H1 (cell line): ENCODE measurements around the gene PPP1R12B. TPM values are rescaled to one million over a fixed set of nuclear protein-coding genes. Genes with fewer than 3 reads are reported as not detected.

Source experiments
- CTCF ChIA-PET: fragments of 300-600 bp; sonication (Branson Sonifier 250); formaldehyde crosslinking; loops from one replicate; lab custom pipeline; 2021; ENCODE audit not compliant: partially characterized antibody; lab: Charles Lee
- POLR2A ChIA-PET: fragments of 300-600 bp; sonication (Branson Sonifier 250); formaldehyde crosslinking; loops from one replicate; lab custom pipeline; 2021; ENCODE audit warnings: inconsistent platforms; ENCODE audit not compliant: partially characterized antibody; lab: Charles Lee
- DNase-seq, 2 experiments: peaks; one replicate each; pipeline versions ENCODE4 v3.0.0 to v3.0.0-alpha.2; 2010 to 2022; ENCODE audit warnings: low spot score in 2 of 2, low read depth in 1 of 2, mixed read lengths in 1 of 2
- FAIRE-seq: peaks from 2 replicates; lab custom pipeline; 2011; peaks lifted over from hg19 to GRCh38; lab: Jason Lieb, UNC
- H2AFZ ChIP-seq: 2 replicates; pipeline ENCODE4 v1.8.1; 2012; ENCODE audit warnings: low read length, inconsistent platforms
- H2AK5ac ChIP-seq: 2 replicates; pipeline ENCODE4 v1.6.1; 2013; ENCODE audit warnings: low read depth, low read length
- H2BK120ac ChIP-seq: replicated peaks from 2 replicates; pipeline ENCODE3; 2013; ENCODE audit warnings: low read depth, low read length, inconsistent platforms
- H2BK12ac ChIP-seq: 2 replicates; pipeline ENCODE4 v1.6.1; 2013; ENCODE audit warnings: low read depth, low read length
- H2BK15ac ChIP-seq: 2 replicates; pipeline ENCODE4 v1.6.1; 2013; ENCODE audit warnings: low read length
- H2BK20ac ChIP-seq: 2 replicates; pipeline ENCODE4 v1.6.1; 2013; ENCODE audit warnings: low read length
- H2BK5ac ChIP-seq: 2 replicates; pipeline ENCODE4 v1.6.1; 2013; ENCODE audit warnings: low read depth, low read length
- H3K14ac ChIP-seq: 2 replicates; pipeline ENCODE4 v1.6.1; 2013; ENCODE audit warnings: inconsistent platforms; ENCODE audit not compliant: insufficient read length
- H3K18ac ChIP-seq: 2 replicates; pipeline ENCODE4 v1.6.1; 2013; ENCODE audit warnings: low read length; ENCODE audit errors: extremely low read depth
- H3K23ac ChIP-seq: 2 replicates; pipeline ENCODE4 v1.6.1; 2013; ENCODE audit warnings: inconsistent platforms; ENCODE audit not compliant: insufficient read length
- H3K23me2 ChIP-seq: 2 replicates; pipeline ENCODE4 v1.6.1; 2013; ENCODE audit warnings: low read depth, low read length
- H3K27ac ChIP-seq: 2 replicates; pipeline ENCODE4 v1.6.1; 2011; ENCODE audit warnings: low read depth, low read length, inconsistent platforms
- H3K27me3 ChIP-seq, 4 experiments: replicated peaks in 1 of 4; 1 replicate in 1 of 4; 2 replicates in 3 of 4; pipeline versions ENCODE4 v1.6.1 to v1.8.1; 2011 to 2013; ENCODE audit warnings: low read length in 3 of 4, mild to moderate bottlenecking in 3 of 4, inconsistent platforms in 2 of 4, mixed read lengths in 2 of 4, moderate library complexity in 1 of 4; ENCODE audit not compliant: control insufficient read depth in 3 of 4, insufficient read depth in 3 of 4; ENCODE audit errors: extremely low read depth in 1 of 4
- H3K36me3 ChIP-seq, 4 experiments: 2 replicates each; pipeline versions ENCODE4 v1.6.1 to v1.8.1; 2011 to 2013; ENCODE audit warnings: mild to moderate bottlenecking in 4 of 4, low read length in 3 of 4, moderate library complexity in 2 of 4, control low read depth in 1 of 4, inconsistent platforms in 1 of 4; ENCODE audit not compliant: insufficient read depth in 4 of 4, control insufficient read depth in 2 of 4
- H3K4ac ChIP-seq: replicated peaks from 2 replicates; pipeline ENCODE3; 2013; ENCODE audit warnings: low read length, low read depth, mixed read lengths, inconsistent platforms; ENCODE audit not compliant: insufficient read length
- H3K4me1 ChIP-seq, 4 experiments: replicated peaks in 1 of 4; 1 replicate in 1 of 4; 2 replicates in 3 of 4; pipeline versions ENCODE4 v1.6.1 to v1.8.1; 2011 to 2013; ENCODE audit warnings: low read length in 3 of 4, inconsistent platforms in 2 of 4, mixed read lengths in 1 of 4; ENCODE audit not compliant: insufficient read depth in 4 of 4, control insufficient read depth in 3 of 4
- H3K4me2 ChIP-seq, 2 experiments: 2 replicates each; pipeline versions ENCODE4 v1.6.1 to v1.8.1; 2011 to 2013; ENCODE audit warnings: low read depth in 2 of 2, low read length in 2 of 2, control low read depth in 1 of 2, inconsistent platforms in 1 of 2, mild to moderate bottlenecking in 1 of 2; ENCODE audit not compliant: insufficient read depth in 1 of 2
- H3K4me3 ChIP-seq, 4 experiments: fragments of 200-600, 300-600 bp in 1 of 4; sonication (generic), shearing (Covaris generic), sonication (Bioruptor Twin) in 1 of 4; 2 replicates each; pipeline versions ENCODE4 v1.5.1 to v1.8.1; 2011 to 2016; ENCODE audit warnings: low read length in 4 of 4, low read depth in 3 of 4, control low read depth in 2 of 4, inconsistent platforms in 2 of 4, mild to moderate bottlenecking in 2 of 4, mixed read lengths in 1 of 4, moderate library complexity in 1 of 4; ENCODE audit not compliant: insufficient read depth in 2 of 4; ENCODE audit errors: extremely low read depth in 1 of 4
- H3K56ac ChIP-seq: replicated peaks from 2 replicates; pipeline ENCODE3; 2013; ENCODE audit warnings: low read depth, mild to moderate bottlenecking, mixed read lengths, low read length, inconsistent platforms; ENCODE audit not compliant: insufficient read length
- H3K79me1 ChIP-seq: 2 replicates; pipeline ENCODE4 v1.6.1; 2013; ENCODE audit warnings: low read depth, low read length, control low read depth
- H3K79me2 ChIP-seq, 2 experiments: 2 replicates each; pipeline versions ENCODE4 v1.6.1 to v1.8.1; 2012 to 2013; ENCODE audit warnings: low read length in 2 of 2, mild to moderate bottlenecking in 2 of 2, inconsistent platforms in 1 of 2; ENCODE audit not compliant: insufficient read depth in 2 of 2, control insufficient read depth in 1 of 2
- H3K9ac ChIP-seq, 4 experiments: replicated peaks in 1 of 4; 1 replicate in 1 of 4; 2 replicates in 3 of 4; pipeline versions ENCODE4 v1.6.1 to v1.8.1; 2011 to 2013; ENCODE audit warnings: low read depth in 3 of 4, low read length in 3 of 4, control low read depth in 2 of 4, mild to moderate bottlenecking in 2 of 4, moderate library complexity in 2 of 4, inconsistent platforms in 1 of 4; ENCODE audit errors: extremely low read depth in 1 of 4
- H3K9me3 ChIP-seq, 2 experiments: 2 replicates each; pipeline versions ENCODE4 v1.6.1 to v1.8.1; 2012 to 2013; ENCODE audit warnings: mild to moderate bottlenecking in 2 of 2, moderate library complexity in 2 of 2, control low read depth in 1 of 2, inconsistent platforms in 1 of 2, low read depth in 1 of 2, low read length in 1 of 2, mixed read lengths in 1 of 2; ENCODE audit not compliant: insufficient read depth in 2 of 2
- H4K20me1 ChIP-seq, 2 experiments: replicated peaks in 1 of 2; 2 replicates each; pipeline versions ENCODE3 to v1.8.1; 2011 to 2013; ENCODE audit warnings: inconsistent platforms in 2 of 2, low read length in 2 of 2, mild to moderate bottlenecking in 1 of 2; ENCODE audit not compliant: insufficient read depth in 2 of 2, control insufficient read depth in 1 of 2
- H4K5ac ChIP-seq: 2 replicates; pipeline ENCODE4 v1.6.1; 2013; ENCODE audit warnings: low read length, low read depth, mixed read lengths, inconsistent platforms; ENCODE audit not compliant: insufficient read length
- H4K8ac ChIP-seq: 2 replicates; pipeline ENCODE4 v1.8.0; 2013; ENCODE audit warnings: mild to moderate bottlenecking, moderate library complexity, low read length, inconsistent platforms; ENCODE audit not compliant: insufficient read depth; ENCODE audit errors: extremely low read depth
- H4K91ac ChIP-seq: replicated peaks from 2 replicates; pipeline ENCODE3; 2013; ENCODE audit warnings: low read length, mixed read lengths, inconsistent platforms; ENCODE audit not compliant: insufficient read length
- ASH2L ChIP-seq: fragments of 200-600, 300-600 bp; sonication (generic); IDR thresholded peaks from one replicate; pipeline ENCODE4 v1.7.1; 2017; ENCODE audit warnings: low read length
- CBX8 ChIP-seq: fragments of 300-800, 300-1000 bp; sonication (generic); IDR thresholded peaks from 2 replicates; pipeline ENCODE4 v1.7.1; 2016; ENCODE audit warnings: low read depth, low read length, borderline replicate concordance
- EGR1 ChIP-seq: IDR thresholded peaks from 2 replicates; pipeline ENCODE4 v1.6.1; 2011; ENCODE audit warnings: low read depth, low read length, borderline replicate concordance
- GABPA ChIP-seq: IDR thresholded peaks from 2 replicates; pipeline ENCODE4 v1.6.1; 2011; ENCODE audit warnings: mild to moderate bottlenecking, low read length, moderate library complexity, borderline replicate concordance; ENCODE audit not compliant: insufficient read depth
- JUN ChIP-seq: IDR thresholded peaks from 2 replicates; pipeline ENCODE4 v1.6.1; 2011; ENCODE audit warnings: low read depth, mild to moderate bottlenecking, improper control_type of control experiment, low read length
- KDM1A ChIP-seq: fragments of 200-600, 300-600 bp; sonication (generic); IDR thresholded peaks from 2 replicates; pipeline ENCODE4 v1.7.1; 2016; ENCODE audit warnings: mild to moderate bottlenecking, low read length, borderline replicate concordance
- NRF1 ChIP-seq: IDR thresholded peaks from 2 replicates; pipeline ENCODE4 v1.6.1; 2011; ENCODE audit warnings: mild to moderate bottlenecking, low read depth, low read length, improper control_type of control experiment
- POLR2AphosphoS5 ChIP-seq: IDR thresholded peaks from 2 replicates; pipeline ENCODE4 v1.6.1; 2011; ENCODE audit warnings: low read depth, low read length
- POU5F1 ChIP-seq: IDR thresholded peaks from 2 replicates; pipeline ENCODE4 v1.6.1; 2011; ENCODE audit warnings: low read depth, mild to moderate bottlenecking, low read length, moderate library complexity
- RAD21 ChIP-seq, 2 experiments: IDR thresholded peaks in 1 of 2; conservative IDR thresholded peaks in 1 of 2; 2 replicates each; pipeline ENCODE4 v1.6.1; 2011; ENCODE audit warnings: low read depth in 2 of 2, low read length in 2 of 2, improper control_type of control experiment in 1 of 2, inconsistent platforms in 1 of 2, mild to moderate bottlenecking in 1 of 2, moderate library complexity in 1 of 2
- RBBP5 ChIP-seq: IDR thresholded peaks from 2 replicates; pipeline ENCODE4 v1.7.1; 2012; ENCODE audit warnings: low read depth, mild to moderate bottlenecking, inconsistent platforms, low read length, moderate library complexity, borderline replicate concordance
- SAP30 ChIP-seq: fragments of 300-600 bp; sonication (generic); IDR thresholded peaks from 2 replicates; pipeline ENCODE4 v1.7.1; 2012; ENCODE audit warnings: low read length, moderate library complexity, mild to moderate bottlenecking, inconsistent platforms; ENCODE audit not compliant: insufficient read depth, insufficient replicate concordance
- SIRT6 ChIP-seq: IDR thresholded peaks from one replicate; pipeline ENCODE4 v1.7.1; 2012; ENCODE audit warnings: low read length, inconsistent platforms
- TAF1 ChIP-seq: IDR thresholded peaks from 2 replicates; pipeline ENCODE4 v1.6.1; 2011; ENCODE audit warnings: mild to moderate bottlenecking, low read depth, low read length
- TAF7 ChIP-seq: optimal IDR thresholded peaks from 2 replicates; pipeline ENCODE3; 2011; ENCODE audit warnings: low read depth, mild to moderate bottlenecking, inconsistent platforms, low read length, moderate library complexity, borderline replicate concordance
- WGBS, 2 experiments: shearing (Covaris generic) in 1 of 2; methylation state at CpG; one replicate each; pipeline versions ENCODE4 v1.1.6 to v1.1.7; 2013 to 2015; ENCODE audit warnings: low lambda C conversion rate in 2 of 2, mixed read lengths in 2 of 2, inconsistent platforms in 1 of 2, low coverage in 1 of 2, missing lambda C conversion rate in 1 of 2; ENCODE audit not compliant: insufficient replicate concordance in 2 of 2, insufficient coverage in 1 of 2, insufficient read length in 1 of 2; ENCODE audit errors: extremely low coverage in 1 of 2, missing lambda C conversion rate in 1 of 2; 5-methylcytosine and 5-hydroxymethylcytosine counted together
- polyA plus RNA-seq, 7 experiments: library from polyadenylated mRNA; depleted of rRNA in 3 of 7; stranded (reverse) in 5 of 7; unstranded in 2 of 7; fragments of >200 nt in 5 of 7; fragments of 200-250 nt in 2 of 7; gene quantifications; 1 replicate in 5 of 7; 2 replicates in 1 of 7; 4 replicates in 1 of 7; pipeline versions ENCODE4 v1.2.1 to v1.2.3, GENCODE V29; 2011 to 2013; ENCODE audit warnings: missing spikeins in 2 of 7, mixed read lengths in 2 of 7
- total RNA-seq: library from RNA; stranded (reverse); fragmentation: NEBNext Ultra II Directional; extraction: Animal tissue kit (Norgen Biotek cat#: 25700); gene quantifications from 2 replicates; pipeline ENCODE4 v1.2.1, GENCODE V29; 2021

Gene PPP1R12B
- total and polyA plus RNA-seq, 2 of the 8 experiments (the other 6 are each of a cell fraction or from before 2014, with no cell fraction given) = 7.9 to 18.7 TPM

GRCh38 chr1:202572867-202573266, 224.4 kb downstream of the PPP1R12B start:
- Histone ChIP-seq H3K4me2 (no peak overlapping the region), H3K27ac (no peak overlapping the region), H3K4me1 (peaks cover 4 to 21% (median 13%) of the 10 kb centered on the region in 4 experiments; a peak in 6 of 7 replicates), H3K14ac (no peak overlapping the region), H2BK20ac (no peak overlapping the region), H3K79me2 (no peaks in the 10 kb centered on the region), H3K36me3 (no peaks in the 10 kb centered on the region), H3K18ac (no peak overlapping the region), H3K4ac (no peak overlapping the region), H3K9ac (no peak overlapping the region), H2BK5ac (no peak overlapping the region), H3K56ac (no peak overlapping the region), H4K8ac (no peak overlapping the region), H2AK5ac (no peak overlapping the region; the same call in 1 of the 2 replicates), H4K20me1 (no peaks in the 10 kb centered on the region), H2AFZ (no peak overlapping the region), H4K91ac (no peak overlapping the region), H4K5ac (no peak overlapping the region), H3K23me2 (no peaks in the 10 kb centered on the region), H2BK15ac (no peak overlapping the region), H2BK12ac (no peak overlapping the region), H3K4me3 (no peak overlapping the region), H3K23ac (no peak overlapping the region), H2BK120ac (no peak overlapping the region), H3K27me3 (no peaks in the 10 kb centered on the region), H3K79me1 (no peaks in the 10 kb centered on the region), H3K9me3 (no peaks in the 10 kb centered on the region)
- no peak for FAIRE-seq
- WGBS, 2 experiments = 100% methylated on average over 1 of the region's 1 CpG; no CpG with 5 or more reads in 1 of the 2 experiments
- no peak for TF ChIP-seq RAD21 (IDR thresholded peaks at IDR 0.05 in 1 of 2, conservative IDR thresholded peaks at IDR 0.05 in 1 of 2; ENCODE audit: low read depth in 2 of 2, low read length in 2 of 2)
- TF ChIP-seq ASH2L = no peak
- TF ChIP-seq CBX8 = no peak
- no peak for TF ChIP-seq JUN
- no peak for TF ChIP-seq SAP30
- TF ChIP-seq POU5F1 = no peak
- TF ChIP-seq EGR1 = no peak
- TF ChIP-seq TAF7 = no peak
- TF ChIP-seq GABPA = no peak
- no peak for TF ChIP-seq NRF1
- no peak for TF ChIP-seq TAF1
- no peak for TF ChIP-seq POLR2AphosphoS5
- no peak for TF ChIP-seq RBBP5
- no peak for TF ChIP-seq SIRT6
- TF ChIP-seq KDM1A = no peak
- CTCF ChIA-PET = interaction anchor here (1.1 to 10.1 kb wide), 18 partner anchors 9 to 284 kb away, joined by 3 to 78 read pairs (median 7); no protein-coding TSS in a partner anchor
- DNase-seq = no peak
- POLR2A ChIA-PET = interaction anchor here (0.6 kb wide), 1 partner anchor 54 kb away, joined by 3 read pairs; no protein-coding TSS in a partner anchor
